OCI-LY1 (cell line): ENCODE results near the gene PPP1R9A.

Source experiments
- EZH2 ChIP-seq: fragments of 200-600 bp; sonication (generic), shearing (Covaris generic); IDR thresholded peaks from 2 replicates; pipeline ENCODE4 v1.8.0; 2017; ENCODE audit warnings: borderline replicate concordance, mixed run types, mild to moderate bottlenecking, antibody characterized with exemption, low read length, moderate library complexity, mixed read lengths
- TF ChIP-seq, protein P1 (sequence below): fragments of 200-600 bp; sonication (generic), shearing (Covaris generic); IDR thresholded peaks from 2 replicates; pipeline ENCODE4 v1.5.1; 2017; ENCODE audit warnings: mild to moderate bottlenecking, antibody characterized with exemption, low read length, moderate library complexity, mixed read lengths

DNA sequence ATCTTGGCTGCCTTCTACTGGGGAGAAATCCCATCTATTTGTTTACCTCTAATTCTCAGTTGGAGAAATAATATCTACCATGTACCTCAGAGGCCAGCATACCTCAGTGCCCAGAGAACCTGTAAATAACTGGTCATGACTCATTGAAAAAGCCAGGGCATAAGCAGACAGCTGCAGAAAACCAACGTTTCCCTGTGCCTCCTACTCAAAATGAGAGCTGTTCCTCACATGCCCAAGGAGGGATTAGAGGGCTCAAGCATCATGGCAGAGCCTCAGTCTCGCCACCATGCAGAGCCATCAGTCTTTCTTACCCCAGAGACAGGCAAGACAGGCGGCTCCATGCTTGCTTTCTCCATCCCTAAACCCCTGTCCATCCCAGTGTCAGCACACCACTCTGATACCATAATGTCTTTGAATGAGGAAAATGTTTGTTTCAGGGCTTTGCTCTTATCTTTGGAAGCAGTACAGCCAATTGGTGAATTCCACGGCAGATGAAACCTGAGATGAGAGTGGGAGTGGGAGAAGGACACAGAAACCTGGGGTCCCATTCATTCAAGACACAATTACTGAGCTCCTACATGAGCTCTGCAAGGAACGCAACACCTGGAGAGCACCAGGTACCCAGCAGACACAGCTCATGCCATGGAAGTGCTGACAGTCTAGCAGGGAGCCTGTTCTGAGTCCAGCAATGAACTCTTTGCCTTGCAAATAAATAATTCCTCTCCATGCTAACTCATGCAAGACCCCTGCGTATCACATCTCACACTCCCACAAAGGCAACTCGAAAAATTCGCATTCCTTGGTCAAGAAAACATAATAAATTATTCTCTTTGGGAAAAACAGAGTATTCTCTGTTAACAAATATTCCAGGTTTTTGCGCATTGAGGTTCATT, 395.9 kb downstream of the PPP1R9A start:
- TF ChIP-seq, protein P1, sequence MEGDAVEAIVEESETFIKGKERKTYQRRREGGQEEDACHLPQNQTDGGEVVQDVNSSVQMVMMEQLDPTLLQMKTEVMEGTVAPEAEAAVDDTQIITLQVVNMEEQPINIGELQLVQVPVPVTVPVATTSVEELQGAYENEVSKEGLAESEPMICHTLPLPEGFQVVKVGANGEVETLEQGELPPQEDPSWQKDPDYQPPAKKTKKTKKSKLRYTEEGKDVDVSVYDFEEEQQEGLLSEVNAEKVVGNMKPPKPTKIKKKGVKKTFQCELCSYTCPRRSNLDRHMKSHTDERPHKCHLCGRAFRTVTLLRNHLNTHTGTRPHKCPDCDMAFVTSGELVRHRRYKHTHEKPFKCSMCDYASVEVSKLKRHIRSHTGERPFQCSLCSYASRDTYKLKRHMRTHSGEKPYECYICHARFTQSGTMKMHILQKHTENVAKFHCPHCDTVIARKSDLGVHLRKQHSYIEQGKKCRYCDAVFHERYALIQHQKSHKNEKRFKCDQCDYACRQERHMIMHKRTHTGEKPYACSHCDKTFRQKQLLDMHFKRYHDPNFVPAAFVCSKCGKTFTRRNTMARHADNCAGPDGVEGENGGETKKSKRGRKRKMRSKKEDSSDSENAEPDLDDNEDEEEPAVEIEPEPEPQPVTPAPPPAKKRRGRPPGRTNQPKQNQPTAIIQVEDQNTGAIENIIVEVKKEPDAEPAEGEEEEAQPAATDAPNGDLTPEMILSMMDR = no peak
- TF ChIP-seq EZH2 = no peak
